ENCODE data around the gene HIVEP3.

- TF ChIP-seq EP300 (IDR thresholded peaks at IDR 0.05) (no peak), CTCF (IDR thresholded peaks at IDR 0.05) (no peak), POLR2A (IDR thresholded peaks at IDR 0.05) (no peak)
Observed at GRCh38 chr1:41510531-41511238, 408.0 kb downstream of the HIVEP3 start.

Measured in tibial nerve (tissue), 4 donors.